ENCODE data around the gene ILRUN. TPM values are rescaled to one million over a fixed set of nuclear protein-coding genes. Genes with fewer than 3 reads are reported as not detected.

ILRUN gene
- total and polyA plus RNA-seq, 9 of the 15 experiments (the other 6 are each of a cell fraction or from before 2014, with no cell fraction given): 24.9 to 78.9 (median 53.4) TPM

DNA sequence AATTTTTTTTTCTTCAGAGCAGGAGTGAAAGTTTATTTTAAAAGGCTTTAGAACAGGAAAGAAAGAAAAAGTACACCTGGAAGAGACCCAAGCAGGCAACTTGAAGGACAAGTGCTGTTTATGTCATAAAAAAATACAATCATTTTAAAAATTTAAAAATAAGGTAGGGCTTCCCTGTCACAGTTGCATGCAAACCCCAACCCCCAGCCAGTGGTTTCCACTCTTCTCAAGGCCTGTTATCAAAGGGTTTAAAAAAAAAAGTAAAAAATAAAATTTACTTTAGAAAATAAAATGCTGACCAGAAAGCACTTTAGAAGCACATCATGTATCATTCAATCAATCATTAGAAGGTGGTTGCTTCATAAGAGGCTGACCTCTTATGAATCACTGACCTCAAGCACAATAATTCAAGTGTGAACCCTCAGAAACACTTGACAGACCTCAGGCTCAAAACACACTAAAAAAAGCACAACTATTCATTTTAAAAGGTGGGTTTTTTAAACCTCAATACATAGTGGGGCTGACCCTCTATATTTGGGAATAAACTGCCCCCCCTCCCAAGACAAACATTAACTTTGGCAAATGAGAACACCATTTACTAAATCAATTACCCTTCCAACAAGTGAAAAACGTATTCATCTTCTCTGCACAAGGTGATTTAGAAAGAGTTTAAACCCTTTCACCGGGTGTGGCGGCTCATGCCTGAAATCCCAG is 15.6 kb downstream of the ILRUN start (continued):
- TF ChIP-seq TAF7 (tag; IDR thresholded peaks at IDR 0.05) (no peak), TFAM (CRISPR knock-in tag; conservative IDR thresholded peaks at IDR 0.05) (no peak), STAT5A (IDR thresholded peaks at IDR 0.05; ENCODE audit: borderline replicate concordance, low read length) (no peak), GTF2A2 (tag; IDR thresholded peaks at IDR 0.05) (no peak), ZKSCAN1 (IDR thresholded peaks at IDR 0.05; ENCODE audit: low read depth, low read length) (no peak), SMARCE1 (IDR thresholded peaks at IDR 0.05) (peak; percentile 36; the same call in 1 of the 2 replicates), ELF2 (CRISPR knock-in tag; IDR thresholded peaks at IDR 0.05) (no peak), BRCA1 (IDR thresholded peaks at IDR 0.05) (no peak), BRCA1 (CRISPR knock-in tag; IDR thresholded peaks at IDR 0.05) (no peak), ZNF561 (CRISPR knock-in tag; conservative IDR thresholded peaks at IDR 0.05) (no peak)
- TF ChIP-seq, protein P1, sequence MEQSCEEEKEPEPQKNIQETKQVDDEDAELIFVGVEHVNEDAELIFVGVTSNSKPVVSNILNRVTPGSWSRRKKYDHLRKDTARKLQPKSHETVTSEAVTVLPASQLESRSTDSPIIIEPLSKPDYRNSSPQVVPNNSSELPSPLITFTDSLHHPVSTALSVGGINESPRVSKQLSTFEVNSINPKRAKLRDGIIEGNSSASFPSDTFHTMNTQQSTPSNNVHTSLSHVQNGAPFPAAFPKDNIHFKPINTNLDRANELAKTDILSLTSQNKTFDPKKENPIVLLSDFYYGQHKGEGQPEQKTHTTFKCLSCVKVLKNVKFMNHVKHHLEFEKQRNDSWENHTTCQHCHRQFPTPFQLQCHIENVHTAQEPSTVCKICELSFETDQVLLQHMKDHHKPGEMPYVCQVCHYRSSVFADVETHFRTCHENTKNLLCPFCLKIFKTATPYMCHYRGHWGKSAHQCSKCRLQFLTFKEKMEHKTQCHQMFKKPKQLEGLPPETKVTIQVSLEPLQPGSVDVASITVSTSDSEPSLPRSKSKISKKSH (CRISPR knock-in tag; IDR thresholded peaks at IDR 0.05): no peak
- TF ChIP-seq, protein P2, sequence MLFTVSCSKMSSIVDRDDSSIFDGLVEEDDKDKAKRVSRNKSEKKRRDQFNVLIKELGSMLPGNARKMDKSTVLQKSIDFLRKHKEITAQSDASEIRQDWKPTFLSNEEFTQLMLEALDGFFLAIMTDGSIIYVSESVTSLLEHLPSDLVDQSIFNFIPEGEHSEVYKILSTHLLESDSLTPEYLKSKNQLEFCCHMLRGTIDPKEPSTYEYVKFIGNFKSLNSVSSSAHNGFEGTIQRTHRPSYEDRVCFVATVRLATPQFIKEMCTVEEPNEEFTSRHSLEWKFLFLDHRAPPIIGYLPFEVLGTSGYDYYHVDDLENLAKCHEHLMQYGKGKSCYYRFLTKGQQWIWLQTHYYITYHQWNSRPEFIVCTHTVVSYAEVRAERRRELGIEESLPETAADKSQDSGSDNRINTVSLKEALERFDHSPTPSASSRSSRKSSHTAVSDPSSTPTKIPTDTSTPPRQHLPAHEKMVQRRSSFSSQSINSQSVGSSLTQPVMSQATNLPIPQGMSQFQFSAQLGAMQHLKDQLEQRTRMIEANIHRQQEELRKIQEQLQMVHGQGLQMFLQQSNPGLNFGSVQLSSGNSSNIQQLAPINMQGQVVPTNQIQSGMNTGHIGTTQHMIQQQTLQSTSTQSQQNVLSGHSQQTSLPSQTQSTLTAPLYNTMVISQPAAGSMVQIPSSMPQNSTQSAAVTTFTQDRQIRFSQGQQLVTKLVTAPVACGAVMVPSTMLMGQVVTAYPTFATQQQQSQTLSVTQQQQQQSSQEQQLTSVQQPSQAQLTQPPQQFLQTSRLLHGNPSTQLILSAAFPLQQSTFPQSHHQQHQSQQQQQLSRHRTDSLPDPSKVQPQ (CRISPR knock-in tag; IDR thresholded peaks at IDR 0.05; ENCODE audit: borderline replicate concordance): no peak
- TF ChIP-seq, protein P3, sequence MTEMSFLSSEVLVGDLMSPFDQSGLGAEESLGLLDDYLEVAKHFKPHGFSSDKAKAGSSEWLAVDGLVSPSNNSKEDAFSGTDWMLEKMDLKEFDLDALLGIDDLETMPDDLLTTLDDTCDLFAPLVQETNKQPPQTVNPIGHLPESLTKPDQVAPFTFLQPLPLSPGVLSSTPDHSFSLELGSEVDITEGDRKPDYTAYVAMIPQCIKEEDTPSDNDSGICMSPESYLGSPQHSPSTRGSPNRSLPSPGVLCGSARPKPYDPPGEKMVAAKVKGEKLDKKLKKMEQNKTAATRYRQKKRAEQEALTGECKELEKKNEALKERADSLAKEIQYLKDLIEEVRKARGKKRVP (CRISPR knock-in tag; IDR thresholded peaks at IDR 0.05): no peak
- TF ChIP-seq, protein P4, sequence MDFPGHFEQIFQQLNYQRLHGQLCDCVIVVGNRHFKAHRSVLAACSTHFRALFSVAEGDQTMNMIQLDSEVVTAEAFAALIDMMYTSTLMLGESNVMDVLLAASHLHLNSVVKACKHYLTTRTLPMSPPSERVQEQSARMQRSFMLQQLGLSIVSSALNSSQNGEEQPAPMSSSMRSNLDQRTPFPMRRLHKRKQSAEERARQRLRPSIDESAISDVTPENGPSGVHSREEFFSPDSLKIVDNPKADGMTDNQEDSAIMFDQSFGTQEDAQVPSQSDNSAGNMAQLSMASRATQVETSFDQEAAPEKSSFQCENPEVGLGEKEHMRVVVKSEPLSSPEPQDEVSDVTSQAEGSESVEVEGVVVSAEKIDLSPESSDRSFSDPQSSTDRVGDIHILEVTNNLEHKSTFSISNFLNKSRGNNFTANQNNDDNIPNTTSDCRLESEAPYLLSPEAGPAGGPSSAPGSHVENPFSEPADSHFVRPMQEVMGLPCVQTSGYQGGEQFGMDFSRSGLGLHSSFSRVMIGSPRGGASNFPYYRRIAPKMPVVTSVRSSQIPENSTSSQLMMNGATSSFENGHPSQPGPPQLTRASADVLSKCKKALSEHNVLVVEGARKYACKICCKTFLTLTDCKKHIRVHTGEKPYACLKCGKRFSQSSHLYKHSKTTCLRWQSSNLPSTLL (IDR thresholded peaks at IDR 0.05): no peak
- TF ChIP-seq, protein P5, sequence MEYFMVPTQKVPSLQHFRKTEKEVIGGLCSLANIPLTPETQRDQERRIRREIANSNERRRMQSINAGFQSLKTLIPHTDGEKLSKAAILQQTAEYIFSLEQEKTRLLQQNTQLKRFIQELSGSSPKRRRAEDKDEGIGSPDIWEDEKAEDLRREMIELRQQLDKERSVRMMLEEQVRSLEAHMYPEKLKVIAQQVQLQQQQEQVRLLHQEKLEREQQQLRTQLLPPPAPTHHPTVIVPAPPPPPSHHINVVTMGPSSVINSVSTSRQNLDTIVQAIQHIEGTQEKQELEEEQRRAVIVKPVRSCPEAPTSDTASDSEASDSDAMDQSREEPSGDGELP (CRISPR knock-in tag; IDR thresholded peaks at IDR 0.05; ENCODE audit: borderline replicate concordance): no peak
- TF ChIP-seq, protein P6, sequence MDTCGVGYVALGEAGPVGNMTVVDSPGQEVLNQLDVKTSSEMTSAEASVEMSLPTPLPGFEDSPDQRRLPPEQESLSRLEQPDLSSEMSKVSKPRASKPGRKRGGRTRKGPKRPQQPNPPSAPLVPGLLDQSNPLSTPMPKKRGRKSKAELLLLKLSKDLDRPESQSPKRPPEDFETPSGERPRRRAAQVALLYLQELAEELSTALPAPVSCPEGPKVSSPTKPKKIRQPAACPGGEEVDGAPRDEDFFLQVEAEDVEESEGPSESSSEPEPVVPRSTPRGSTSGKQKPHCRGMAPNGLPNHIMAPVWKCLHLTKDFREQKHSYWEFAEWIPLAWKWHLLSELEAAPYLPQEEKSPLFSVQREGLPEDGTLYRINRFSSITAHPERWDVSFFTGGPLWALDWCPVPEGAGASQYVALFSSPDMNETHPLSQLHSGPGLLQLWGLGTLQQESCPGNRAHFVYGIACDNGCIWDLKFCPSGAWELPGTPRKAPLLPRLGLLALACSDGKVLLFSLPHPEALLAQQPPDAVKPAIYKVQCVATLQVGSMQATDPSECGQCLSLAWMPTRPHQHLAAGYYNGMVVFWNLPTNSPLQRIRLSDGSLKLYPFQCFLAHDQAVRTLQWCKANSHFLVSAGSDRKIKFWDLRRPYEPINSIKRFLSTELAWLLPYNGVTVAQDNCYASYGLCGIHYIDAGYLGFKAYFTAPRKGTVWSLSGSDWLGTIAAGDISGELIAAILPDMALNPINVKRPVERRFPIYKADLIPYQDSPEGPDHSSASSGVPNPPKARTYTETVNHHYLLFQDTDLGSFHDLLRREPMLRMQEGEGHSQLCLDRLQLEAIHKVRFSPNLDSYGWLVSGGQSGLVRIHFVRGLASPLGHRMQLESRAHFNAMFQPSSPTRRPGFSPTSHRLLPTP (IDR thresholded peaks at IDR 0.05; ENCODE audit: borderline replicate concordance, extremely low read depth, insufficient read length): no peak

Data from K562 (cell line).